Adipose tissue (tissue), 3 donors: Measurements from ENCODE around the gene SNRK. TPM values are rescaled to one million over a fixed set of nuclear protein-coding genes. Genes with fewer than 3 reads are reported as not detected.

ENCODE experiments used
- H3K27ac ChIP-seq: one replicate; pipeline ENCODE4 v1.5.1; 2013; ENCODE audit warnings: low read depth, low read length
- WGBS, 3 donors: extraction: QIAGEN DNeasy Blood & Tissue Kit; methylation state at CpG; one replicate each; pipeline ENCODE4 v1.1.7; 2013; 5-methylcytosine and 5-hydroxymethylcytosine counted together
- polyA plus RNA-seq, 3 donors: library from polyadenylated mRNA; stranded (reverse); fragments of 200-250 nt; gene quantifications; one replicate each; pipeline ENCODE4 v1.2.3, GENCODE V29; 2013
- donor health status: healthy with polysubstance abuse.
- donor health status: Bipolar disorder and iron deficiency.
- donor health status: healthy.

Gene SNRK
- 10 to 100 TPM in 2 of 3 donors, 1 to 10 TPM in 1; 9.3 to 19.4 (median 16.2) TPM for polyA plus RNA-seq

- WGBS, 3 donors: 0 to 1% (median 1%) methylated on average over 69 to 91 of the region's 91 CpGs
- peak within 1 kb of the TSS; percentile 92 for H3K27ac ChIP-seq
Measured at GRCh38 chr3:43286115-43286840, at the start of gene SNRK. TSS of gene SNRK (plus strand) at chr3:43286540. CDS start at chr3:43303204, 16,664 bp downstream.

GRCh38 chr3:43238801-43239200, 47.5 kb upstream of the SNRK start:
- H3K27ac ChIP-seq: no peak overlapping the region
- WGBS, 3 donors: 53 to 63% (median 57%) methylated on average over 4 of the region's 4 CpGs

GRCh38 chr3:43239755-43240154, 46.6 kb upstream of the SNRK start:
- no peak overlapping the region for H3K27ac ChIP-seq
- WGBS, 3 donors: 81 to 95% (median 94%) methylated on average over 3 of the region's 3 CpGs

- WGBS, 3 donors: 49 to 87% (median 57%) methylated on average over 6 of the region's 6 CpGs
Measured at GRCh38 chr3:43243590-43244587, 42.5 kb upstream of the SNRK start.

GRCh38 chr3:43244694-43245093, 41.6 kb upstream of the SNRK start:
- no peak overlapping the region for H3K27ac ChIP-seq

More at GRCh38 chr3:43243590-43244587, 42.5 kb upstream of the SNRK start:
- H3K27ac ChIP-seq: no peak overlapping the region

GRCh38 chr3:43246976-43247375, 39.4 kb upstream of the SNRK start:
- WGBS, 3 donors: 45 to 69% (median 45%) methylated on average over 2 of the region's 2 CpGs
- no peak overlapping the region for H3K27ac ChIP-seq

- 25 to 42% (median 27%) methylated on average over 3 of the region's 3 CpGs for WGBS, 3 donors
- H3K27ac ChIP-seq: no peak overlapping the region
Measured at GRCh38 chr3:43247561-43248184, 38.7 kb upstream of the SNRK start.

GRCh38 chr3:43248185-43248583, 38.2 kb upstream of the SNRK start:
- no peak overlapping the region for H3K27ac ChIP-seq
- WGBS, 3 donors: 49 to 82% (median 54%) methylated on average over 2 of the region's 2 CpGs

- no peak overlapping the region for H3K27ac ChIP-seq
- 63 to 89% (median 70%) methylated on average over 2 of the region's 2 CpGs for WGBS, 3 donors
Measured at GRCh38 chr3:43248973-43249372, 37.4 kb upstream of the SNRK start.

- no peak overlapping the region for H3K27ac ChIP-seq
Measured at GRCh38 chr3:43249405-43249804, 36.9 kb upstream of the SNRK start.

GRCh38 chr3:43253294-43253693, 33.0 kb upstream of the SNRK start:
- H3K27ac ChIP-seq: no peak overlapping the region
- 77 to 85% (median 85%) methylated on average over 4 of the region's 4 CpGs for WGBS, 3 donors

- no peak overlapping the region for H3K27ac ChIP-seq
- 75 to 95% (median 83%) methylated on average over 1 of the region's 1 CpG for whole genome bisulfite sequencing, 3 donors
Measured at GRCh38 chr3:43254125-43254524, 32.2 kb upstream of the SNRK start.

- H3K27ac ChIP-seq: no peak overlapping the region
- WGBS, 3 donors: 63 to 88% (median 67%) methylated on average over 2 of the region's 2 CpGs
Measured at GRCh38 chr3:43255662-43256061, 30.7 kb upstream of the SNRK start.

GRCh38 chr3:43256714-43257461, 29.5 kb upstream of the SNRK start:
- no peak overlapping the region for H3K27ac ChIP-seq
- WGBS, 3 donors: 69 to 91% (median 73%) methylated on average over 1 of the region's 1 CpG

- no peak overlapping the region for H3K27ac ChIP-seq
- WGBS, 3 donors: 62 to 71% (median 63%) methylated on average over 2 of the region's 2 CpGs
Measured at GRCh38 chr3:43257850-43258249, 28.5 kb upstream of the SNRK start.

GRCh38 chr3:43259626-43260025, 26.7 kb upstream of the SNRK start:
- WGBS, 3 donors: 90 to 94% (median 93%) methylated on average over 2 of the region's 2 CpGs
- no peak overlapping the region for H3K27ac ChIP-seq

- 98 to 100% (median 100%) methylated on average over 1 of the region's 1 CpG for WGBS, 3 donors
- no peak overlapping the region for H3K27ac ChIP-seq
Measured at GRCh38 chr3:43260412-43260811, 25.9 kb upstream of the SNRK start.

- WGBS, 3 donors: 84 to 92% (median 88%) methylated on average over 4 of the region's 4 CpGs
- H3K27ac ChIP-seq: no peak overlapping the region
Measured at GRCh38 chr3:43262194-43262593, 24.1 kb upstream of the SNRK start.
